MM.1S (cell line): ENCODE results near the gene CDCA4.
"Not testable (repeated sequence)": the region's sequence is repeated elsewhere in the genome, so short reads cannot be mapped to it uniquely, and the experiment has no call there.

Source experiments
- DNase-seq: peaks from one replicate; pipeline ENCODE4 v3.0.0-alpha.2; 2015
- H2AFZ ChIP-seq: fragments of 300-600 bp; sonication (generic); 2 replicates; pipeline ENCODE4 v1.6.0; 2016; ENCODE audit warnings: antibody characterized with exemption, low read length
- H3F3A ChIP-seq: fragments of 300-600 bp; sonication (generic); 2 replicates; pipeline ENCODE4 v1.6.1; 2016; ENCODE audit warnings: mild to moderate bottlenecking, antibody characterized with exemption, low read length, moderate library complexity, mixed read lengths; ENCODE audit not compliant: insufficient read depth
- H3K27ac ChIP-seq: fragments of 300-600 bp; sonication (generic); 2 replicates; pipeline ENCODE4 v1.5.1; 2016; ENCODE audit warnings: mild to moderate bottlenecking, low read length
- H3K27me3 ChIP-seq: fragments of 300-600 bp; sonication (generic); replicated peaks from 2 replicates; pipeline ENCODE4 v1.6.0; 2016; ENCODE audit warnings: low read length; ENCODE audit not compliant: insufficient read depth
- H3K36me3 ChIP-seq: fragments of 300-600 bp; sonication (generic); replicated peaks from 2 replicates; pipeline ENCODE4 v1.6.1; 2016; ENCODE audit warnings: mild to moderate bottlenecking, low read length, mixed read lengths; ENCODE audit not compliant: insufficient read depth
- H3K4me1 ChIP-seq: fragments of 300-600 bp; sonication (generic); 2 replicates; pipeline ENCODE4 v1.6.1; 2016; ENCODE audit warnings: low read length, mixed read lengths
- H3K4me2 ChIP-seq: fragments of 300-600 bp; sonication (generic); 2 replicates; pipeline ENCODE4 v1.6.0; 2016; ENCODE audit warnings: low read depth, low read length
- H3K4me3 ChIP-seq: fragments of 300-600 bp; sonication (generic); 2 replicates; pipeline ENCODE4 v1.5.1; 2016; ENCODE audit warnings: low read length, mixed read lengths
- H3K79me2 ChIP-seq: fragments of 300-600 bp; sonication (generic); 2 replicates; pipeline ENCODE4 v1.6.1; 2016; ENCODE audit warnings: mixed run types, low read length, mixed read lengths
- H3K9ac ChIP-seq: fragments of 300-600 bp; sonication (generic); 2 replicates; pipeline ENCODE4 v1.6.1; 2016; ENCODE audit warnings: low read length, mixed read lengths
- H3K9me2 ChIP-seq: fragments of 300-600 bp; sonication (generic); replicated peaks from 2 replicates; pipeline ENCODE4 v1.6.1; 2016; ENCODE audit warnings: mild to moderate bottlenecking, low read length, mixed read lengths; ENCODE audit not compliant: insufficient read depth
- H3K9me3 ChIP-seq: fragments of 300-600 bp; sonication (generic); replicated peaks from 2 replicates; pipeline ENCODE4 v1.6.1; 2016; ENCODE audit warnings: mild to moderate bottlenecking, low read length, mixed read lengths; ENCODE audit not compliant: insufficient read depth
- H4K20me1 ChIP-seq: fragments of 300-600 bp; sonication (generic); 2 replicates; pipeline ENCODE4 v1.6.1; 2016; ENCODE audit warnings: mild to moderate bottlenecking, low read length, moderate library complexity, mixed read lengths; ENCODE audit not compliant: insufficient read depth
- EZH2 ChIP-seq: fragments of 300-600 bp; sonication (generic); optimal IDR thresholded peaks from 2 replicates; pipeline ENCODE3; 2017; ENCODE audit warnings: low read depth, mild to moderate bottlenecking, antibody characterized with exemption, low read length, mixed read lengths
- EZH2phosphoT487 ChIP-seq: fragments of 300-600 bp; sonication (generic); IDR thresholded peaks from 2 replicates; pipeline ENCODE4 v1.6.1; 2018; ENCODE audit warnings: antibody characterized with exemption, low read length
- TF ChIP-seq, protein P1 (sequence below): fragments of 300-600 bp; sonication (generic); IDR thresholded peaks from 2 replicates; pipeline ENCODE4 v1.5.1; 2016; ENCODE audit warnings: antibody characterized with exemption, low read length, mixed read lengths

CDCA4 gene

DNA sequence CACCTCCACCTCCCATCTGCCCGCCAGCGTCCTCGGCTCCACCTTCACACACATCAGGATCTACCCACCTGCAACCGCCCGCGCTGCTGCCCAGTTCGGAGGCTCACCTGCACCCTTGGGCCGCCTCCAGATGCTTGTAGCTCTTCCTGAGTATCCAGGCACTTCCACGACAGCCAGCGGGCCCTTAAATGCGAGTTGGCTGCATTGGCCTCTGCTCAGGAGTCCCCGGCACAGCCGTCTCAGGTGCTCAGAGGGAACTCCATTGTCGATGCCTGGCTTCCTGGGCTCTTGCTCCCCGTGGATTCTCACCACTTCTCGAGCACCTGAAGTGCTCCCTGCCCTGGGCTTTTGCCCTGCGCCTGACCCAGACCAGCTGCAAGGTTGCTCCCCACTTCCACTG lies 21.9 kb upstream of the CDCA4 start:
- no peaks in the 10 kb centered on the region for H4K20me1 ChIP-seq
- peak overlapping the region; percentile 21; the same call in 1 of the 2 replicates for H3K4me2 ChIP-seq
- H3K36me3 ChIP-seq, result no peaks in the 10 kb centered on the region
- no peaks in the 10 kb centered on the region for H3F3A ChIP-seq
- H3K79me2 ChIP-seq, result no peaks in the 10 kb centered on the region
- TF ChIP-seq, protein P1, sequence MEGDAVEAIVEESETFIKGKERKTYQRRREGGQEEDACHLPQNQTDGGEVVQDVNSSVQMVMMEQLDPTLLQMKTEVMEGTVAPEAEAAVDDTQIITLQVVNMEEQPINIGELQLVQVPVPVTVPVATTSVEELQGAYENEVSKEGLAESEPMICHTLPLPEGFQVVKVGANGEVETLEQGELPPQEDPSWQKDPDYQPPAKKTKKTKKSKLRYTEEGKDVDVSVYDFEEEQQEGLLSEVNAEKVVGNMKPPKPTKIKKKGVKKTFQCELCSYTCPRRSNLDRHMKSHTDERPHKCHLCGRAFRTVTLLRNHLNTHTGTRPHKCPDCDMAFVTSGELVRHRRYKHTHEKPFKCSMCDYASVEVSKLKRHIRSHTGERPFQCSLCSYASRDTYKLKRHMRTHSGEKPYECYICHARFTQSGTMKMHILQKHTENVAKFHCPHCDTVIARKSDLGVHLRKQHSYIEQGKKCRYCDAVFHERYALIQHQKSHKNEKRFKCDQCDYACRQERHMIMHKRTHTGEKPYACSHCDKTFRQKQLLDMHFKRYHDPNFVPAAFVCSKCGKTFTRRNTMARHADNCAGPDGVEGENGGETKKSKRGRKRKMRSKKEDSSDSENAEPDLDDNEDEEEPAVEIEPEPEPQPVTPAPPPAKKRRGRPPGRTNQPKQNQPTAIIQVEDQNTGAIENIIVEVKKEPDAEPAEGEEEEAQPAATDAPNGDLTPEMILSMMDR, result no peak
- TF ChIP-seq EZH2phosphoT487, result no peak
- TF ChIP-seq EZH2, result no peak
- no peaks in the 10 kb centered on the region for H3K9me2 ChIP-seq
- no peak overlapping the region for H3K9ac ChIP-seq
- no peak overlapping the region for H3K27ac ChIP-seq
- H3K27me3 ChIP-seq, result peaks cover 24% of the 10 kb centered on the region
- no peaks in the 10 kb centered on the region for H3K4me1 ChIP-seq
- no peaks in the 10 kb centered on the region for H3K9me3 ChIP-seq
- H3K4me3 ChIP-seq, result no peak overlapping the region
- H2AFZ ChIP-seq, result no peak overlapping the region
- no peak for DNase-seq

GRCh38 chr14:105041841-105042765 lies 21.2 kb upstream of the CDCA4 start:
- no peak for DNase-seq
- no peaks in the 10 kb centered on the region for H3K4me1 ChIP-seq
- H2AFZ ChIP-seq, result no peak overlapping the region
- H4K20me1 ChIP-seq, result no peaks in the 10 kb centered on the region
- H3K27me3 ChIP-seq, result peaks cover 24% of the 10 kb centered on the region
- no peaks in the 10 kb centered on the region for H3K9me3 ChIP-seq
- H3K27ac ChIP-seq, result no peak overlapping the region
- no peaks in the 10 kb centered on the region for H3F3A ChIP-seq
- no peaks in the 10 kb centered on the region for H3K36me3 ChIP-seq
- peak overlapping the region; percentile 21; the same call in 1 of the 2 replicates for H3K4me2 ChIP-seq
- no peak overlapping the region for H3K9ac ChIP-seq
- H3K79me2 ChIP-seq, result no peaks in the 10 kb centered on the region
- H3K4me3 ChIP-seq, result no peak overlapping the region
- no peak for TF ChIP-seq EZH2
- TF ChIP-seq EZH2phosphoT487, result no peak
- TF ChIP-seq, protein P1, result no peak
- no peaks in the 10 kb centered on the region for H3K9me2 ChIP-seq

GRCh38 chr14:105039458-105040205 lies 18.7 kb upstream of the CDCA4 start:
- no peak for TF ChIP-seq EZH2phosphoT487
- TF ChIP-seq EZH2, result no peak
- TF ChIP-seq, protein P1, result no peak
- Histone ChIP-seq H3K9me3 (no peaks in the 10 kb centered on the region), H4K20me1 (no peaks in the 10 kb centered on the region), H3K4me2 (no peak overlapping the region), H3K27me3 (peaks cover 20% of the 10 kb centered on the region), H3K27ac (no peak overlapping the region), H3K4me3 (no peak overlapping the region), H2AFZ (no peak overlapping the region), H3K36me3 (no peaks in the 10 kb centered on the region), H3K9ac (no peak overlapping the region), H3K4me1 (no peaks in the 10 kb centered on the region), H3K79me2 (no peaks in the 10 kb centered on the region), H3K9me2 (no peaks in the 10 kb centered on the region), H3F3A (no peaks in the 10 kb centered on the region)
- DNase-seq, result no peak

GRCh38 chr14:105035616-105036015 lies 14.7 kb upstream of the CDCA4 start:
- not testable (repeated sequence) for DNase-seq, H3K4me1 ChIP-seq, H3K27me3 ChIP-seq, H3K4me3 ChIP-seq, H3K79me2 ChIP-seq, H3K36me3 ChIP-seq, H4K20me1 ChIP-seq, H3K9me2 ChIP-seq, H3K27ac ChIP-seq, H3K9ac ChIP-seq, H3K4me2 ChIP-seq, H3K9me3 ChIP-seq, H2AFZ ChIP-seq, H3F3A ChIP-seq
